Inflammatory macrophage treated with lipopolysaccharide for 4 hours (primary cell): ENCODE data around the gene TBC1D12.
"Not testable (repeated sequence)": the region's sequence is repeated elsewhere in the genome, so short reads cannot be mapped to it uniquely, and the experiment has no call there.

ENCODE experiments used
- DNase-seq: peaks from one replicate; pipeline ENCODE4 v3.0.0-alpha.2; 2020

TBC1D12 gene

DNA sequence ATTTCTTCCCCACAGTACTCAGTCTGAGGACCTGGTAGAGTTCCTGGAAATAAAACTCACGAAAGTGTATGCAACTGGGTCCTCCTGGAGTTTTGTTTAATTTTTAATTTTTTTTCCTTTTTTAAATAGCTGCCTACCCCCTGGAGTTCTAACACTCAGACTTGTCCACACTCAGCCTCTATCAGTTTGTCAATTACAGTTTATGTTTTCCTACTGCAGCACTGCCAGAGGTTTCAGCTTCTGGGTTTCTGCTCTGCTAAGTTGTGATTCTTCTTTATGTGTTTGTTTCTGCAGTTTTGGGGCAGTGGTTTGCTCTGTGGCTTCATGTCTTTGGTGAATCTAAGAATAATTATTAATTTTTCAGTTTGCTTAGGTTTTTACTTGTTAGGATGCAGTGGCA is 59.2 kb downstream of the TBC1D12 start:
- no peak for DNase-seq

DNA sequence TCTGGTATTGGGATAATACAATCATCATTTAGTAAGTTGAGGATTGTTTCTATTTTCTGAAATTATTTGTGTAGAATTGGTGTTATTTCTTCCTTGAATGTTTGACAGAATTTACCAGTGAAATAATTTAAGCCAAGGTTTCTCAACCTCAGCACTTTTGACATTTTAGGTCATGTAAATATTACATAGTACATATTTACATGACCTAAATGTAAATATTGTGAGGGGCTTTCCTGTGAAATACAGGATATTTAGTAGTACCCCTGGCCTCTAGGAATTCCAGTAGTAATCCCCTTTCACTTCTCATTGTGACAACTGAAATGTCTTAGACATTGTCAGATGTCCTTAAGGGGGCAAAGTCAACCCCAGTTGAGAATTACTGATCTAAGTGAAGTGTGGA is 59.8 kb downstream of the TBC1D12 start:
- DNase-seq = no peak

DNA sequence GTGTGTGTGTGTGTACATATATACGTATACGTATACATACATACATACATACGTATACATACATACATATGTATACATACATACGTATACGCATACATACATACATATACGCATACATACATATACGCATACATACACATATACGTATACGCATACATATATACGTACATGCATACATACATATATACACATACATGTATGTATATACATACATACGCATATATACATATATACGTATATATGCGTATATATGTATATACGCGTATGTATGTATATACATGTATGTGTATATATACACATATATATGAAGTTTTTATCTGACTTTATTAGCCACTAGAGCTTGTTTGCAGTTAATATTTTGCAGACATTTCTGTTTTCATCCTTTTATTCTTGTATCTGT is 63.3 kb downstream of the TBC1D12 start:
- no peak for DNase-seq

DNA sequence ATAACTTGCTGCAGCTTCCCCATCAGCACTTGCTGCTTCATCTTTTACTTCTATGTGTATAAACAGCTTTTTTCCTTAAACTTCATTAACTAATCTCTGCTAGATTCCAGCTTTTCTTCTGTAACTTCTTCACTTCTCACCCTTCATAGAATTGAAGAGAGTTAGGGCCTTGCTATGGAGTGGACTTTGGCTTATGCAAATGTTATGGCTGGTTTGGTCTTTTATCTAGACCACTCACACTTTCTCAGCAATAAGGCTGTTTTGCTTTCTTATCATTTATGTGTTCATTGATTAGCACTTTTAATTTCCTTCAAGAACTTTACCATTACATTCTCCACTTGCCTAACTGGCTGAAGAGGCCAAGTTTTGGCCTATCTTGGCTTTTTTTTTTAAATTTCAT is 79.1 kb downstream of the TBC1D12 start:
- DNase-seq = no peak

DNA sequence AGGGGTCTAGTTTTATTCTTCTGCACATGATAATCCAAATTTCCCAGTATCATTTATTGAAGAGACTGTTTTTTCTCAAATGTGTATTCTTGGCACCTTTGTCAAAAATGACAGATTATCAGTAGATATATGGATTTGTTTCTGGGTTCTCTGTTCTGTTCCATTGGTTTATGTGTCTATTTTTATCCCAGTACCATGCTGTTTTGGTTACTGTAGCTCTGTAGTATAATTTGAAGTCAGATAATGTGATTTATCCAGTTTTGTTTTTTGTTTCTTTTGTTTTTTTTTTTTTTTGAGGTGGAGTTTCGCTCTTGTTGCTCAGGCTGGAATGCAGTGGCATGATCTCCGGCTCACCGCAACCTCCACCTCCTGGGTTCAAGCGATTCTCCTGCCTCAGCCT is 81.6 kb downstream of the TBC1D12 start:
- DNase-seq = no peak

DNA sequence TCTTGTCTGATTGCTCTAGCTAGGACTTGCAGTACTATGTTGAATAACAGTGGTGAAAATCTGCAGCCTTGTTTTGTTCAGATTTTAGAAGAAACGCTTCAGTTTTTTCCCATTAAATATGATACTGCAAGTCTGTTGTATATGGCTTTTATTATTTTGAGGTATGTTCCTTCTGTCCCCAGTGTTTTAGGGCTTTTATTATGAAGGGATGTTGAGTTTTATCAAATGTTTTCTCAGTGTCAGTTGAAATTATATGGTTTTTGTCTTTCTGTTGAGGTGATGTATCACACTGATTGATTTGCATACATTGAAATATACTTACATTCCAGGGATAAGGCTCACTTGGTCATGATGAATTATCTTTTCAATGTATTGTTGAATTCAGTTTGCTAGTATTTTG is 82.8 kb downstream of the TBC1D12 start:
- DNase-seq = no peak

DNA sequence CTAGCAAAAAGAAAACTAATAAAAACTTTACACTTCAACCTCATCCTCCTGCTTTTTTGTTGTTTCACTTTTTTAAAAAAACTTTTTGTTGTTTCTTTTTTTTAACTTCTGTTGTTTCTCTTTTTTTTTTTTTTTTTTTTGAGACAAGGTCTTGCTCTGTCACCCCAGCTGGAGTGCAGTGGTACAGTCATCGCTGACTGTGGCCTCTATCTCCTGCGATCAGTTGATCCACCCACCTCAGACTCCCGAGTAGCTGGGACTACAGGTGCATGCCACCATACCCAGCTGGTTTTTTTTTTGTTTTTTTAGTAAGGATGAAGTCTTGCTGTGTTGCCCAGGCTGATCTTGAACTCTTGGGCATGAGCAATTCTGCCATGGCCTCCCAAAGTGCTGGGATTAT is 85.2 kb downstream of the TBC1D12 start:
- no peak for DNase-seq

DNA sequence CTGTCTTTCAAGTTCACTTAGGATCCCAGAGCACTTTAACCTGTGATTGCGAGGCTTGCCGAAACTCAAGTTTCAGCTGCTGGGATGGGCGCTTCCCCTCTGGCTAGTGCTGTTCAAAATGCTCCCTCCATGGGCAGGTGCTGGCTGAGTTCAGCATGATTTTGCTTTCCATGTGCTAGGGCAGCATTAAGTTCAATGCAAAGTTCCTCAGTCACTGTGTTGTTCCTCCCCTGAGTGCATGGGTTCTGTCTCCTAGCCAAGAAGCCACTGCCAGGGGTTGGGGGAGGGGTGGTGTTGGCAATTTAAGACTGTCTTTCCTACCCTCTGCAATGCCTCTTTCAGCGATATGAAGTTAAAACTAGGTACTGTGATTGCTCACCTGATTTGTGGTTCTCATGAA is 86.8 kb downstream of the TBC1D12 start:
- no peak for DNase-seq

DNA sequence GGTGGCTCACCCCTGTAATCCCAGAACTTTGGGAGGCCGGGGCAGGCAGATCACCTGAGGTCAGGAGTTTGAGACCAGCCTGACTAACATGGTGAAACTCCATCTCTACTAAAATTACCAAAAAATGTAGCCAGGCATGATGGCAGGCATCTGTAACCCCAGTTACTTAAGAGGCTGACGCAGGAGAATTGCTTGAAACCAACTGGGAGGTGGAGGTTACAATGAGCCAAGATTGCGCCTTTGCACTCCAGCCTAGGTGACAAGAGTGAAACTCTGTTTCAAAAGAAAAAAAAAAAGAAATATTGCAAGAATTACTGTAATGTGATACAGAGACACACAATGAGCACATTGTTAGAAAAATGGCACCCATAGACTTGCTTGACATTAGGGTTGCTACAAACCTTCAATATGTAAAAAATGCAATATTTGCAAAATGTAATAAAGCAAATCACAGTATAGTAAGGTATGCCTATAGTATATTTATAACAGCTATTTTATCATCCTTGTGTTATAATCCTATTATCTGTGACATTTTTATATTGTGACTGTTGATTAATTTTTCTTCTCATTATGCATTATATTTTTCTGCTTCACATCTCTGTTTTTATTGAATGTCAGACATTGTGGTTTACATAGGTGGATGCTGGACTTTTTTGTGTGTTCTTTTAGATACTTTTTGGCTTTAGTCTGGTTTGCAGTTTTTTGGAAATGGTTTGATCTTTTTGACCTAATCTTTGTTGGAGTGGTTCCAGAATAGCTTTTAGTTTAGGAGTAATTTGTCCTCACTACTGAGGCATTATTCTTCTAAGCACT is 87.8 kb downstream of the TBC1D12 start:
- DNase-seq = no peak

DNA sequence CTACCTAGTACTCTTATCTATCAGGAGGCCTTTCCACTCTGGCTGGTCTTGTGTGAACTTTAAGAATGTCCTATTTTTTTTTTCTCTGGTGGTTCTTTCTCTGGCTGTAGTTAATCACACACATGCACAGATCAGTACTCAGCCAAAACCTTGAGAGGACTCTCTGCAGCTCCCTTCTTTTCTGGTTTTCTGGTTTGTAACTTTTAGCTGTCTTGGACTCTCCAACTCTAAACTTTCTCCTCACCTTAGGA is 88.4 kb downstream of the TBC1D12 start:
- DNase-seq = no peak

DNA sequence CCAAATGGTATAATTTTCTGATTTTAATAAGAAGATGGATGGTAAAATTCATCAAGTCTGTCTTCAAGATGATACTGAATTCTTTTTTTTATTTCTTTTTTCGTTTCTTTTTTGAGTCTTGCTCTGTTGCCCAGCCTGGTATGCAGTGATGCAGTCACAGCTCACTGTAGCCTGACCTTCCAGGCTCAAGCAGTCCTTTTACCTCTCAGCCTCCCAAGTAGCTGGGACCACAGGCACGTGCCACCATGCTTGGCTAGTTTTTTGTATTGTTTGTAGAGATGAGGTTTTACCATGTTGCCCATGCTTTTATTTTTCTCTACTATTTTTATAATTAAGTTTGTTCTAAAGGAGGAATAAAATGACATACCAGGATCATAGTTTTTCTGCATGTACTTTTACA is 91.1 kb downstream of the TBC1D12 start:
- no peak for DNase-seq

DNA sequence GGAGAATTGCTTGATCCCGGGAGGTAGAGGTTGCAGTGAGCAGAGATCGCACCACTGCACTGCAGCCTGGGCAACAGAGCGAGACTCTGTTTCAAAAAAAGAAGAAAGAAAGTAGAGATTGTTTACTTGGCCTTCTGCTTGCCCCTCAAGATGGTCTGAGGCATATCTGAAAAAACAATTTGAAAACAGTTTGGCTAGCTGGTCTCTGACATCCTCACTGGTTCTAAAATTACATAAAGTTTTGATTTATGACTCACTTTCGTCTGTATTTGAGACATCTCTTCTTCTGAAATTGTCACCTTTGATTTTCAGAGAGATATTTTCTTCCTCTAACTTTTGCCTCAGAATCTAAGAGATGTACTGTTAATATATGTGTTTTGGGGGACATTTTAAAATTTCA is 93.7 kb downstream of the TBC1D12 start:
- no peak for DNase-seq

DNA sequence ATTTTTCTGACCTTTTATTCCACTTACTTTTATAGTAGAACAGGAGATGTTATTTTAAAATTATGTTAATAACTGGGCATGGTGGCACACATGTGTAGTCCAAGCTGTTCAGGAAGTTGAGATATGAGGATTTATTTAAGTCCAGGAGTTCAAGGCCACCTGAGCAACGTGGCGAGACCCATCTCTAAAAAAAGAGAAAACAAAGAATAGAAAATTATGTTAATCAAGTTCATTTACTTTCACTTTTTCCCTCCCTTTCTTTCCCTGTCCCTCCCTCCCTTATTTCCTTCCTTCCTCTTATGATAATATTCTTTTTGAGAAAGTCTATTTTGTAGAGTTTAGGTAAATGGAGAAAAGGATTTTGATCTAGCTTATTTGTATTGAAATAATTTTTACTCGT is 94.3 kb downstream of the TBC1D12 start:
- DNase-seq = no peak

DNA sequence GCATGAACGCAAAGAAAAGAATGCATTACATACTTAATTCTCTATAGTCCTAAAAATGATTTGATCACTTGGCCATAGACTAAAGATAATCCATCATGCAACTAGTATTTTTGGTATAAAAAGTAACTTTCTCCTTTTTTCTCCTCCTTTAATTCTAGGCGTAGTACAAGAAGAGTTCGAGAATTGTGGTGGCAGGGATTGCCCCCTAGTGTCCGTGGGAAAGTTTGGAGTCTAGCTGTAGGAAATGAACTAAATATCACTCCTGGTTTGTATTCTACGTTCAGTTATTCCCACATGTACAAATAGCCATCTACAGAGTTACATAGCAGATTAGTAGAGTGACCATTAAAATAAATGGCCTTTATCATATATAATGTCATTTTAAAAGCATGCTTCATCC is 97.7 kb downstream of the TBC1D12 start:
- no peak for DNase-seq

DNA sequence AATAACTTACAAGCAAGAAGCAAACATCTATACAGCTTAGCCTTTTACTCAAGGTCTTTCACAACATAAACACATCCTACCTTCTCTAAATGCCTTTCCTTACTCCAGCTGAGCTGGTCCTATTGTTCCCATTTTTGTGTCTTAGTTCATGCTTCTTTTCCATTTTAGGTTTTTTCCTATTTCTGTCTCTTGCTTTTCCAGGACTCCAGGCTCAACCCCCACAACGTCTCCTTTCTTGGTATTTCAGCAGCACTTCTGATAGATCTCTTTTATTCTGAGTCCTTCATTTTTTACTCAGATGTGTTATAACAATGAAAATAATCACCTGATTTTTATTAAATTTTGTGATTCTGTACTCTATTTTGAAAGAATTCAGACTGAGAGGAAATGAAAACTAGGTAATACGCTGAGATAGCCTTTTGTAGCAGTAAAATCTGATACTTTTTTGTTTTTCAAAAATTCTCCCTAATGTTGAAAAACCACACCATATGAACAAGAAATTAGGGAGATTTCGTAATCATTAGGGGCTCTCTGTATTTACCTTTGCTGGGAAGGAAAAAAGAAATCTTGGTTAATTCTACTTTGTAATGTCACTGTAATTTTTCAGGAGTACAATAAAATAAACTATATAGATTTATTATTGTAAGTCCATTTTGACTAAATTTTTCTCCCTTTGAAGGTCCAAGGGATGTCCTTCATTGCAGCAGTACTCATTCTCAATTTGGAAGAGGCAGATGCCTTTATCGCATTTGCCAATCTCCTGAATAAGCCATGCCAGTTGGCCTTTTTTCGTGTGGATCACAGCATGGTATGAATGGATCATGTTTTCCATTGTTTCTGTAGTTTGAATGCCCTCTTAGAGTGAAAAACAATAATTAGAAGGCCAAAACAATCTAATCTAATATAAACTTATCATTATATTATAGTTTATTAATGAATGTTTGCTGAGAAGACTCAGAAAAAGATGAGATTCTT is 119.2 kb downstream of the TBC1D12 start:
- no peak for DNase-seq

DNA sequence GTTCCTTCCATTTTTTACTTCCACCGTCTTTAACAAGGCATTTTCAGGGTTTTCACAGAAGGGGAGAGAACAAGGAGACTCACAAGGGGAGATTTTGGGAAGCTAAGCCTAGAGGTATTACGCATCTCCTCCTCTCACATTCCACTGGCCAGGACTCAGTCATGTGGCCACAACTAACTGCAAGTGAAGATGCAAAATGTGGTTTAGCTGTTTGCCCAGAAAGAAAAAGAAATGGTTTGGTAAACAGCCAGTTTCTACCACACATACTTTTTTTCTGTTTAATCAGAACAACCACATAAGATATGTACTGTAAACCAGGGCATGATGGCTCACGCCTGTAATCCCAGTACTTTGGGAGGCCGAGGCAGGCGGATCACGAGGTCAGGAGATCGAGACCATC is 121.8 kb downstream of the TBC1D12 start:
- DNase-seq = no peak

DNA sequence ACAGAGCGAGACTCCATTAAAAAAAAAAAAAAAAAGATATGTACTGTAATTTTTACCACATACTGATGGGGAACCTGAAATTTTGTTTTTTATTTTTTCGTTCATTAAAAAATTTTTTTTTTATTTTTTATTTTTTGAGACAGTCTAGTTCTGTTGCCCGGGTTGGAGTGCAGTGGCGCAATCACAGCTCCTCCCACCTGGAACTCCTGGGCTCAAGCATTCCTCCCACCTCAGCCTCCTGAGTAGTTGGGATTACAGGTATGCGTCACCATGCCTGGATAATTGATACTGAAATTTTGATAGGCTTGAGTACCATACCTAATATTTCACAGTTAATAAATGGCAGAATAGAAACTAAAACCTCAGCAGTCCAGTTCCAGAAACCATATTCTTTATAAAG is 122.4 kb downstream of the TBC1D12 start:
- no peak for DNase-seq

DNA sequence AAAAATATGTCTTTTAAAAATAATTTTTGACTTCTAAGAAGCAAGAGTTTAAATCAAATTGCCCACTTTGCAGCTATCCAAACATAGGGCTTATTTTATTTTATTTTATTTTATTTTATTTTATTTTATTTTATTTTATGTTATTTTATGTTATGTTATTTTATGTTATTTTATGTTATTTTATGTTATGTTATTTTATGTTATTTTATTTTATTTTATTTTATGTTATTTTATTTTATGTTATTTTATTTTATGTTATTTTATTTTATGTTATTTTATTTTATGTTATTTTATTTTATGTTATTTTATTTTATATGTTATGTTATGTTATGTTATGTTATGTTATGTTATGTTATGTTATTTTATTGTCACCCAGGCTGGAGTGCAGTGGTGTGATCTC is 129.2 kb downstream of the TBC1D12 start:
- DNase-seq = not testable (repeated sequence)

DNA sequence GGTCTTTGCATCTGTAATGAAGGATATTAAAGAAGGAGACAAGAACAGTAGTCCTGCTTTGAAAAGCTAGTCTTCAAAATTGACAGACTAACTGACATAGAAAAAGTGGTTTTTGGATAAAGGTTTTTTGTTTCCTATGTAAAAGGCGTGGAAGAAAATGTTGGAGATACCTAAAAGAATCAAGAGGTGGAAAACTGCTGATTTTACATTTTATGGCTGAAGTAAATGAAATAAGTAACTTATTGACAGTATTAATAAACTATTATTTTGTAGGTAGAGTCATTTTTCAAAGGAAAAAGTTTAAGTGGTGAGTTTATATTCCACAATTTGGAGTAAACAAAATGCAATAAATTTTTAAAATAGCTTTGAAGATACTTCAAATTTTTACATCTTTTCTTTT is 130.7 kb downstream of the TBC1D12 start:
- DNase-seq = no peak

DNA sequence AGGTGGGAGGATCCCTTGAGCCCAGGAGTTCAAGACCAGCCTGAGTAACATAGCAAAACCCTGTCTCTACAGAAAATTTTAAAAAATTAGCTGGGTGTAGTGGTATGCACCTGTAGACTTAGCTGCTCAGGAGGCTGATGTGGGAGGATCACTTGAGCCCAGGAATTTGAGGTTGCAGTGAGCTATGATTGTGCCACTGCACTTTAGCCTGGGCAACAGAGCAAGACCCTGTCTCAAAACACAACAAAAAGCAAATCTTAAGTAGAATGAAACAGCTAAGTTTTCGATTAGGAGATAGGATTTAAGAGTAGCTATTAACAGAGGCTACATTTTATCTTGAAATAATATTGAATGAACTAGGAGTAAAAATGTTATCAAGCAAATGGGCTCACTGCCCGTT is 139.9 kb downstream of the TBC1D12 start:
- not testable (repeated sequence) for DNase-seq

DNA sequence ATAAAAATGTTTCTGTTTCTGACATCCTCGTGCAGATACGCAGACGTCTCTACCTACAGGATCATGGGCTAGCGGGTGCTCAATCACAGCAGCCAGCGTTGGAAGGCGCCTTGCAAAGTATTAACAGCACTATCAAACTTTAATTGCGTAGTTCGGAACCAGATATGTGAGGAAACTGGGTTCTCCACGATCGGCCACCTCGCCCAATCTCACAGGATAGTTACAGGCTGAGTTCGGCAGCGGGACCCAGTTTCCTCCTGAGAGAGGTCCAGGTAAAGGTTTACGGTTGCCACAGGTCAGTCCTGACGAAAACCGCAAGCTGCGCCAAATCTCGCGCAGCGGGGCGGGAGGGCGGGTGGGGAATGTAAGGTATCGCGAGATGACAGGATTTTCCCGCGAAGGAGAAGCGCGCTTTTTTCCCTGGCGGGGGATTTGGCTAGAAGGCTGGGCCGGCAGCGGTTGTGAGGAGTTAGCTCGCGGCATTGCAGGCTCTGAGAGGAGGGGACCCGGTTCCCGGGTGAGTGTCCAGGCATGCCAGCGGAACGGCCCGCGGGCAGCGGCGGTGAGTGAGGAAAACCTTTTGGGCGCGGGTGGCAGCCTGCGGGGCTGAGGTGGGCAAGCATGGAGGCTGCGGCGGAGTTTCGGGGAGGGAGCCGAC is 143.2 kb downstream of the TBC1D12 start, which contains the start of gene HELLS:
Gene HELLS (plus strand): TSS at position 398 of the 658 bp plus-strand sequence. CDS start 134 bp downstream, at position 532.
- DNase-seq = peak; percentile 77

DNA sequence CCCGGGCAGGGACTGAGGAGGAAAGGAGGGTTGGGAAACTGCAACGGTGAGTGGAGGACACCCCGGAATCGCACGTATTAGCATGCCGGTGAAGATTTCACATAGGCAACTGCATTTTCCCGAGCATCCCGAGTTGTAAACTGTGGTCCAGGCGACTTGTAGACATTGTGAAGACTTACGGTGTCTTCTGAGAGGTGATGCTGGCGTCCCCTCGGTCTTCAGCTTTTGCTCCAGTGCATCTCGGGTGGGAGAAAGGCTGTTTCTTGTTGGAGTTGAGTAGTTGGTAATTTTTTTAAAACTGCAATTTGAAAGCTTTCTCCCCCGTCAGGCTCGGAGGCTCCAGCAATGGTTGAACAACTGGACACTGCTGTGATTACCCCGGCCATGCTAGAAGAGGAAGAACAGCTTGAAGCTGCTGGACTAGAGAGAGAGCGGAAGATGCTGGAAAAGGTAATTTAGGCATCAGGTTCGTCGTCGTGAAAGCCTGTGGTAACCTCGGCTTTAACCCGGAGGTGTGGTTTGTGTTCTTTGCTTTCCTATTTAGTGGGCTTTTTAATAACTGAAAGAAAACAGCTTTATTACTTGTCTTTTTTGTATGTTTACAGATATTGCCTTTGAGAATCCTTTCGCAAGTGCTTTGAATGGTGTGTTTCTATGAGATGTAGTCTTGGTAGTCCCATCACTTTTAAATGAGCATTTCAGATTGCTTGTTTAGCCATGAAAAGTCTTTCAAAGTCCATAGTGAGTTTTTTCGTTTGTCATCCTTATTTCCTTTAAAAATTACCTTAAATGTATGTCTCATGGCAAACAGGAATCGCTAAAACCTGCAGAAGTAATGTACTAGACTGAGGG is 143.9 kb downstream of the TBC1D12 start:
- no peak for DNase-seq

DNA sequence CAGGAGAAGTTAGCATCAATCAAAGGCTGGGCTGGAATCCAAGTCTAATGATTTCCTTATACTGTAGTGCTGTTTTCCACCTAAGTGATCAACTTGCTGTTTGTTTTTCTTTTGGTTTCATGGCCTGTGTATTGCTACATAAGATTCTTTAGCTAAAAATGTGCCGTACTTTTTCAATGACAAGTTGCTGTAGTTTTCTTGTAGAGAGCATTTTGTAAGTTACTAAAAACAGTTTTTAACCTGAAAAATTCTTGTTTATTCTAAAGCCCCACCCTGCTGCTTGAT is 144.5 kb downstream of the TBC1D12 start:
- DNase-seq = peak; percentile 6
